Omental fat pad (tissue), 4 donors: Measurements from ENCODE around the gene VPS41. TPM values are rescaled to one million over a fixed set of nuclear protein-coding genes. Genes with fewer than 3 reads are reported as not detected.

Experiments used
- ATAC-seq: fragments of 150-250 bp; one replicate; pipeline ENCODE4 v1.9.1; 2016; ENCODE audit warnings: mild to moderate bottlenecking, moderate library complexity; ENCODE audit not compliant: low FRiP score
- DNase-seq: peaks from one replicate; pipeline ENCODE4 v3.0.0-alpha.2; 2019; ENCODE audit warnings: low spot score
- CTCF ChIP-seq, 3 donors: fragments of 450-650 bp; IDR thresholded peaks; one replicate each; pipeline ENCODE4 v1.5.1; 2016 to 2017; ENCODE audit warnings: antibody characterized with exemption in 3 of 3, mild to moderate bottlenecking in 3 of 3, moderate library complexity in 2 of 3
- total RNA-seq, 4 donors: library from RNA; depleted of rRNA; stranded (reverse); fragments of >200 nt; gene quantifications; one replicate each; pipeline ENCODE4 v1.1.0, GENCODE V29; 2016

Gene VPS41
- total RNA-seq, 4 donors from 2014 or later = 28.9 to 44.9 (median 33.4) TPM

GRCh38 chr7:38833329-38833728, 75.7 kb downstream of the VPS41 start:
- no peak for TF ChIP-seq CTCF (IDR thresholded peaks at IDR 0.05)
- DNase-seq (no peak), ATAC-seq (no peak)

- ATAC-seq (no peak), DNase-seq (no peak)
- no peak for TF ChIP-seq CTCF (IDR thresholded peaks at IDR 0.05)
Observed at GRCh38 chr7:38831259-38831996, 77.6 kb downstream of the VPS41 start.

- DNase-seq (no peak), ATAC-seq (no peak)
Observed at GRCh38 chr7:38830826-38831225, 78.2 kb downstream of the VPS41 start.

GRCh38 chr7:38829488-38830165, 79.4 kb downstream of the VPS41 start:
- ATAC-seq = no peak
- no peak for TF ChIP-seq CTCF (IDR thresholded peaks at IDR 0.05)

More at GRCh38 chr7:38830826-38831225, 78.2 kb downstream of the VPS41 start:
- no peak for TF ChIP-seq CTCF (IDR thresholded peaks at IDR 0.05)

GRCh38 chr7:38828026-38828425, 81.0 kb downstream of the VPS41 start:
- TF ChIP-seq CTCF (IDR thresholded peaks at IDR 0.05) = no peak
- no peak for DNase-seq
- no peak for ATAC-seq

More at GRCh38 chr7:38829488-38830165, 79.4 kb downstream of the VPS41 start:
- DNase-seq = no peak

- no peak for TF ChIP-seq CTCF (IDR thresholded peaks at IDR 0.05)
- no peak for DNase-seq
- no peak for ATAC-seq
Observed at GRCh38 chr7:38825721-38826440, 83.1 kb downstream of the VPS41 start.
